ENCODE measurements around the gene LRCH4.

Gene LRCH4

GRCh38 chr7:100582650-100583049 is 3.3 kb downstream of the LRCH4 start:
- TF ChIP-seq GATA1 (IDR thresholded peaks at IDR 0.05; ENCODE audit: low read depth, low read length) (no peak), POLR2A (IDR thresholded peaks at IDR 0.05; ENCODE audit: low read length) (no peak)
- DNase-seq: no peak

GRCh38 chr7:100582041-100582579 is 3.8 kb downstream of the LRCH4 start:
- TF ChIP-seq GATA1 (IDR thresholded peaks at IDR 0.05; ENCODE audit: low read depth, low read length) (no peak), POLR2A (IDR thresholded peaks at IDR 0.05; ENCODE audit: low read length) (no peak)
- no peak for DNase-seq

GRCh38 chr7:100580466-100581283 is 5.3 kb downstream of the LRCH4 start:
- TF ChIP-seq GATA1 (IDR thresholded peaks at IDR 0.05; ENCODE audit: low read depth, low read length) (no peak), POLR2A (IDR thresholded peaks at IDR 0.05; ENCODE audit: low read length) (no peak)
- DNase-seq: no peak

- DNase-seq: no peak
- TF ChIP-seq GATA1 (IDR thresholded peaks at IDR 0.05; ENCODE audit: low read depth, low read length): no peak
- no peak for TF ChIP-seq POLR2A (IDR thresholded peaks at IDR 0.05; ENCODE audit: low read length)
Measured at GRCh38 chr7:100578246-100579183, 7.4 kb downstream of the LRCH4 start.

GRCh38 chr7:100577507-100577906 is 8.4 kb downstream of the LRCH4 start:
- TF ChIP-seq GATA1 (IDR thresholded peaks at IDR 0.05; ENCODE audit: low read depth, low read length): no peak
- TF ChIP-seq POLR2A (IDR thresholded peaks at IDR 0.05; ENCODE audit: low read length): no peak
- DNase-seq: no peak

GRCh38 chr7:100577103-100577502 is 8.8 kb downstream of the LRCH4 start:
- TF ChIP-seq GATA1 (IDR thresholded peaks at IDR 0.05; ENCODE audit: low read depth, low read length): no peak
- TF ChIP-seq POLR2A (IDR thresholded peaks at IDR 0.05; ENCODE audit: low read length): no peak
- no peak for DNase-seq

GRCh38 chr7:100576384-100576993 is 9.4 kb downstream of the LRCH4 start:
- TF ChIP-seq GATA1 (IDR thresholded peaks at IDR 0.05; ENCODE audit: low read depth, low read length) (no peak), POLR2A (IDR thresholded peaks at IDR 0.05; ENCODE audit: low read length) (no peak)
- DNase-seq: no peak

- TF ChIP-seq POLR2A (IDR thresholded peaks at IDR 0.05; ENCODE audit: low read length): no peak
- TF ChIP-seq GATA1 (IDR thresholded peaks at IDR 0.05; ENCODE audit: low read depth, low read length): no peak
- no peak for DNase-seq
Measured at GRCh38 chr7:100575746-100576383, 10.1 kb downstream of the LRCH4 start.

GRCh38 chr7:100575206-100575631 is 10.7 kb downstream of the LRCH4 start:
- TF ChIP-seq POLR2A (IDR thresholded peaks at IDR 0.05; ENCODE audit: low read length): no peak
- no peak for TF ChIP-seq GATA1 (IDR thresholded peaks at IDR 0.05; ENCODE audit: low read depth, low read length)
- DNase-seq: no peak

GRCh38 chr7:100574362-100575205 is 11.3 kb downstream of the LRCH4 start:
- TF ChIP-seq GATA1 (IDR thresholded peaks at IDR 0.05; ENCODE audit: low read depth, low read length) (no peak), POLR2A (IDR thresholded peaks at IDR 0.05; ENCODE audit: low read length) (no peak)
- no peak for DNase-seq

GRCh38 chr7:100573691-100574361 is 12.1 kb downstream of the LRCH4 start, which contains the start of gene SAP25:
Gene SAP25, minus strand, starts transcription at chr7:100573900. Its CDS starts 158 bp downstream, at chr7:100573742.
- no peak for DNase-seq
- no peak for TF ChIP-seq POLR2A (IDR thresholded peaks at IDR 0.05; ENCODE audit: low read length)
- no peak for TF ChIP-seq GATA1 (IDR thresholded peaks at IDR 0.05; ENCODE audit: low read depth, low read length)
